Mesothelial cell of epicardium (in vitro differentiated cells): Measurements from ENCODE around the gene UBE2O. TPM values are rescaled to one million over a fixed set of nuclear protein-coding genes. Genes with fewer than 3 reads are reported as not detected.

Experiments
- DNase-seq, 2 experiments: peaks; one replicate each; pipeline ENCODE4 v3.0.0; 2021; ENCODE audit warnings: low spot score in 2 of 2; ENCODE audit not compliant: unreplicated experiment in 2 of 2
- H3K27ac Mint-ChIP-seq: 2 replicates; pipeline ENCODE4 v1.8.0; 2021; ENCODE audit warnings: mixed read lengths
- H3K27me3 Mint-ChIP-seq: 2 replicates; pipeline ENCODE4 v1.8.0; 2021; ENCODE audit warnings: low read depth, mixed read lengths
- H3K36me3 Mint-ChIP-seq: 2 replicates; pipeline ENCODE4 v1.8.0; 2021; ENCODE audit warnings: mixed read lengths
- H3K4me1 Mint-ChIP-seq: 2 replicates; pipeline ENCODE4 v1.8.0; 2021; ENCODE audit warnings: mixed read lengths
- H3K4me3 Mint-ChIP-seq: 2 replicates; pipeline ENCODE4 v1.8.0; 2021; ENCODE audit warnings: mild to moderate bottlenecking, moderate library complexity, mixed read lengths
- H3K9me3 Mint-ChIP-seq: 2 replicates; pipeline ENCODE4 v1.8.0; 2021; ENCODE audit warnings: mixed read lengths
- total RNA-seq: library from RNA; stranded (reverse); gene quantifications from 3 replicates; pipeline ENCODE4 v1.2.1, GENCODE V29; 2021
- TF ChIP-seq, protein P1 (sequence below): fragments of 200-600 bp; sonication (generic); IDR thresholded peaks from one replicate; pipeline ENCODE4 v1.5.0; 2021; ENCODE audit warnings: antibody characterized with exemption; ENCODE audit not compliant: unreplicated experiment

UBE2O gene
- total RNA-seq, 1 donor from 2014 or later: 46.3 TPM

DNA sequence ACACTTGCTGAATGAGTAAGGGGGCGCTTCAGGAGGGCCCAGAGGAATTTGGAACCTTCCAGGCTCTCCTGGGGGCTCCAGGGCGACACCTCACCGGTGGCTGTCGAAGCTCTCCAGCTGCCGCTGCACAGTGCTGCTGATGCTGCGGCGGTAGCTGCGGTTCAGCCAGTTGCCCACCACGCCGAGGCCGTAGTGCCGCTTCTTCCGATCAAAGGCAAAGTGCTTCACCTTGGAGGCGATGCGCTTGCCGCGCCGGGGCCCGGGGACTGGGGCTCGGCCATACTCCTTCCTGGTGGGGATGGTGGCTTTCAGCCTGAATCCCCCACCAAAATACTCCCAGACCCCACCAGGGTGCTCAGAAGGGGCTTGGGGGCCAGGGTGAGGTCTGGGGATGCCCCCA is 23.8 kb upstream of the UBE2O start:
- TF ChIP-seq, protein P1, sequence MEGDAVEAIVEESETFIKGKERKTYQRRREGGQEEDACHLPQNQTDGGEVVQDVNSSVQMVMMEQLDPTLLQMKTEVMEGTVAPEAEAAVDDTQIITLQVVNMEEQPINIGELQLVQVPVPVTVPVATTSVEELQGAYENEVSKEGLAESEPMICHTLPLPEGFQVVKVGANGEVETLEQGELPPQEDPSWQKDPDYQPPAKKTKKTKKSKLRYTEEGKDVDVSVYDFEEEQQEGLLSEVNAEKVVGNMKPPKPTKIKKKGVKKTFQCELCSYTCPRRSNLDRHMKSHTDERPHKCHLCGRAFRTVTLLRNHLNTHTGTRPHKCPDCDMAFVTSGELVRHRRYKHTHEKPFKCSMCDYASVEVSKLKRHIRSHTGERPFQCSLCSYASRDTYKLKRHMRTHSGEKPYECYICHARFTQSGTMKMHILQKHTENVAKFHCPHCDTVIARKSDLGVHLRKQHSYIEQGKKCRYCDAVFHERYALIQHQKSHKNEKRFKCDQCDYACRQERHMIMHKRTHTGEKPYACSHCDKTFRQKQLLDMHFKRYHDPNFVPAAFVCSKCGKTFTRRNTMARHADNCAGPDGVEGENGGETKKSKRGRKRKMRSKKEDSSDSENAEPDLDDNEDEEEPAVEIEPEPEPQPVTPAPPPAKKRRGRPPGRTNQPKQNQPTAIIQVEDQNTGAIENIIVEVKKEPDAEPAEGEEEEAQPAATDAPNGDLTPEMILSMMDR: no peak
- no peaks in the 10 kb centered on the region for H3K9me3 Mint-ChIP-seq
- no peaks in the 10 kb centered on the region for H3K4me1 Mint-ChIP-seq
- H3K36me3 Mint-ChIP-seq: peaks cover 3% of the 10 kb centered on the region
- H3K27me3 Mint-ChIP-seq: no peaks in the 10 kb centered on the region
- no peak for DNase-seq
- no peak overlapping the region for H3K4me3 Mint-ChIP-seq
- H3K27ac Mint-ChIP-seq: no peak overlapping the region

DNA sequence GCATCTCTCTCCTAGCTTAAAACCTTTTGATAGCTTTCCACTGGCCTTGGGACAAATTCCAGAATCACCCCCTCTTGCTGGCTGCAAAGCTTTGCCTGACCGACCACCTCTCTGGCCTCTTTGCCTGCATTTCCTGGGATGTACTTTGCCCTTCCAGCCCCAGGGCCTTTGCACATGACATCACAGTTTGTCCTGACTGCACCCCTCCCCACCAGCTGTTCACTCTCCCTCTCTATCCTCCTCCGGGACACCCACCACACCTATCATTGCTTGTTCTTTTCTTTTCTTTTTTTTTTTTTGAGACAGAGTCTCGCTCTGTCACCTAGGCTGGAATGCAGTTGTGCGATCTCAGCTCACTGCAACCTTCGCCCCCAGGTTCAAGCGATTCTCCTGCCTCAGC is 22.4 kb upstream of the UBE2O start:
- no peaks in the 10 kb centered on the region for H3K27me3 Mint-ChIP-seq
- peaks cover 7% of the 10 kb centered on the region for H3K36me3 Mint-ChIP-seq

GRCh38 chr17:76474894-76475293 is 21.9 kb upstream of the UBE2O start:
- no peak overlapping the region for H3K4me3 Mint-ChIP-seq

More for the DNA sequence above, 22.4 kb upstream of the UBE2O start:
- Mint-ChIP-seq H3K4me1 (no peaks in the 10 kb centered on the region), H3K27ac (no peak overlapping the region), H3K4me3 (no peak overlapping the region), H3K9me3 (no peaks in the 10 kb centered on the region)
- no peak for DNase-seq
- TF ChIP-seq, protein P1: no peak

GRCh38 chr17:76474238-76474637 is 21.3 kb upstream of the UBE2O start:
- Mint-ChIP-seq H3K36me3 (peaks cover 7% of the 10 kb centered on the region), H3K4me1 (no peaks in the 10 kb centered on the region), H3K9me3 (no peaks in the 10 kb centered on the region), H3K27me3 (no peaks in the 10 kb centered on the region), H3K27ac (no peak overlapping the region), H3K4me3 (no peak overlapping the region)
- TF ChIP-seq, protein P1: no peak
- no peak for DNase-seq

More at GRCh38 chr17:76474894-76475293, 21.9 kb upstream of the UBE2O start:
- no peak for DNase-seq
- H3K4me1 Mint-ChIP-seq: no peaks in the 10 kb centered on the region
- no peak overlapping the region for H3K27ac Mint-ChIP-seq
- H3K36me3 Mint-ChIP-seq: peaks cover 7% of the 10 kb centered on the region
- H3K27me3 Mint-ChIP-seq: no peaks in the 10 kb centered on the region
- H3K9me3 Mint-ChIP-seq: no peaks in the 10 kb centered on the region
- TF ChIP-seq, protein P1: no peak

DNA sequence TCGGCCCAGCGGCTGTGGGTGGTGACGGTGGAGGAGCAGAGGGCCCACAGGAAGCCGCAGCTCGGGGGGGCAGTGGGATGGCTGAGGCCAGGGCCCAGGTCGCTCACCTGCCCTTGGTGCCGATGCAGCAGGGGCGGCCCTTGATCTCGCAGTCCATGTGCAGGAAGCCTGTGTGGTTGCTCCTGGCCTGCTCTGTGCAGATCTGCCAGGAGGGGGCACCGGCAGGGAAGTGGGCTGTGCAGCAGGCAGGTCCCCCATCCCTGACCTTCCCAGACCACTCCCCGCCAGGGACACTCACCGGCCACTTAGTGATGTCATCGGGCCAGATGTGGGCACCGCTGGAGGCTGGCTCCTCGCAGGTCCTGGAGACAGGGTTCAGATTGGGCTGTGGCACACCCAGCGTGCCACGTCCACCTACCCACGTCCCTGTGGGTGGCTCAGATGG is 20.6 kb upstream of the UBE2O start:
- no peak overlapping the region for H3K27ac Mint-ChIP-seq
- H3K4me3 Mint-ChIP-seq: no peak overlapping the region
- no peaks in the 10 kb centered on the region for H3K4me1 Mint-ChIP-seq
- no peak for DNase-seq
- H3K27me3 Mint-ChIP-seq: no peaks in the 10 kb centered on the region
- no peaks in the 10 kb centered on the region for H3K9me3 Mint-ChIP-seq
- peaks cover 7% of the 10 kb centered on the region for H3K36me3 Mint-ChIP-seq
- TF ChIP-seq, protein P1: no peak

DNA sequence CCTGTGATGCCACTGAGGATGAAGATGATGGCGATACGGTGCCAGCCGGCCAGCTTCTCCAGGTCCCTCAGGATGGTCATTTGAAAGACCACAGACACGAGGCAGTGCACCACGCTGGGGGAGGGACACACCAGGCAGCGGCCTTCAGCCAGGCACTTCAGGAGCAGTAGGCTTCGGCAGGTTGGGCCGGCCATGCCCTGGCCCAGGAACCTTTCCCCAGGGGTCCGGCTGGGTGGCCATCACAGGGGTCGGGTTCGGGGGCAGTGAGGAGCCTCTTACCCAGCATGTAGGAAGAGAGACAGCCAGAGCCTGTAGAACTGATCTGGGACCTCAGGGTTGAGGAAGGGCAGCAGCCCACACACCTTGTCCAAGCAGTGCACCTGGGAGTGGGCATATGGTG is 19.8 kb upstream of the UBE2O start:
- Mint-ChIP-seq H3K4me3 (no peak overlapping the region), H3K27ac (no peak overlapping the region), H3K36me3 (peaks cover 7% of the 10 kb centered on the region), H3K9me3 (no peaks in the 10 kb centered on the region), H3K27me3 (no peaks in the 10 kb centered on the region), H3K4me1 (no peaks in the 10 kb centered on the region)
- TF ChIP-seq, protein P1: no peak
- no peak for DNase-seq
